ENCODE data around the gene DLX4.

Gene DLX4

DNA sequence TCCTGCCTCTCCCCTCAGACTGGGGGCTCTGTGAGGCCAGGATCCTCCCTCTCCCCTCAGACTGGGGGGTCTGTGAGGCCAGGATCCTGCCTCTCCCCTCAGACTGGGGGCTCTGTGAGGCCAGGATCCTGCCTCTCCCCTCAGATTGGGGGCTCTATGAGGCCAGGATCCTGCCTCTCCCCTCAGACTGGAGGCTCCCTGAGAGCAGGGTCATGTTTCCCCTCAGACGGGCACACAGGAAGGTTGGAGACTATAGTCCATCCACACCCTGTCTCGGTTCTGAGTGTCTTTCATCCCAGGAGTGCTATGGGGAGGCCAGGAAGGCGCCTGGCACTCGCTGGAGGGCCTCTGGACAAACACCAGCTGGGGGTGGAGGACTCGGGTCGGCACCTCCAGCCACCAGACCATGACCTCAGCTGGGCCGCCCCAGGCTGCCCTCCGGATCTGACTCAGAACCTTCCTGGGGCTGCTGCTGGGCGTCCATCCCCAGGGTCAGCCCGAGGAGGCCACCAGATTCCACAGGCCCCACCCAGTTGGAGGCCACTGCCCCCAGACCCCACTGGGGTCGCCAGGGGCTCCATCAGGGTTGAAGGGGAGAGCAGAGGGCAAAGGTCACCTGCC is 21.9 kb upstream of the DLX4 start:
- DNase-seq, result no peak

DNA sequence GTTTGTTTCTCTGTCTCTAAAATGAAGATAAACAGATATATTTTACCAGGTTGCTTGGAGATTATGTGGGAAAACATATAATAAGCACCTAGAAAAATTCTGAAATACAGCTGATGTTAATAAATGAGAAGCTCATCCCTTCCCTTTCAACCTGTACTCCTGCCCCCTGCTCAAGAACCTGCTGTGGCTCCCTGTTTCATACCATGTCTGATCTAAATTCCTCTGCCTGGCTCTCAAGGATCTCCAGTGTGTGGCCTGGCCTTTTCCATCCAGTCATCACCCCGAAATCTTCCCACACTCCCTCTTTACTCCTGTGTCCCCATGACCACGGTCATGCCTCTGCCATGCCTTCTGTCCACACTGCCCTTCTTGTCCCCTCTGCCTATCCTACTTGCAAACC is 19.4 kb upstream of the DLX4 start:
- no peak for DNase-seq

DNA sequence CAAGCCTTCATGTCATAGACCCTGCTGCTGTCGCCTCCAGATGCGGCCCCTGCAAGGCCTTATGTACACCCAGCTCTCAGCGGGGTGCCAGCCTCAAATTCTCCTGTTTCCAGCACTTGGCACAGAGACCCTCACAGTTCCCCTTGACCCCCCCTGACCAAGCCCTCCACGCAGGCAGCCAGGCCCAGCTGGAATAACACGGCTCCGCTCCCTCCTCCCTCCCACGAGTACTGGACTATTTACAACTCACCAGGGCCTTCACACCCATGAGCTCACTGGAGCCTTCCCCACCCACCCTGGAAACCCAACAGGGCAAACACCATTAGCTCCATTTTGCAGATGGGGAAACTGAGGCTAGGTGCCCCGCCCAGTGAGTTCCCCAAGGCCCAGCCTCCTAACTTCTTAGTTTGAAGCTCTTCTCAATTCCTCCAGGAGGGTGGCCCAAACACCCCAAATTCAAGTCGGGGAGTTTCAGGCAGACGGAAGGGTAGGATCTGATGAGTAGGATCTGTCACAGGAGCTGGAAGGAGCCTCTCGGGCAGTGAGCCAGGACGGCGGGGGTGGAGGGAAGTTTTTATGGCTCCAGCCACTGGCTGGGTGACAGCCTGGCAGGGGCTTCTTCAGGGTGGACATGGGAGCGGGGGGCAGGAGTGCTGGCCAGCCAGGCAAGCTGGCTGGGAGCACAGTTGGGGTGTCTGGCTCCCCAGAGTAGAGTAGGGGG is 17.5 kb upstream of the DLX4 start:
- no peak for DNase-seq

GRCh38 chr17:49952209-49952911 is 16.6 kb upstream of the DLX4 start:
- DNase-seq, result peak; percentile 18

- no peak for DNase-seq
Measured at GRCh38 chr17:49952912-49953497, 16.0 kb upstream of the DLX4 start.

- DNase-seq, result no peak
Measured at GRCh38 chr17:49955157-49955556, 13.8 kb upstream of the DLX4 start.

DNA sequence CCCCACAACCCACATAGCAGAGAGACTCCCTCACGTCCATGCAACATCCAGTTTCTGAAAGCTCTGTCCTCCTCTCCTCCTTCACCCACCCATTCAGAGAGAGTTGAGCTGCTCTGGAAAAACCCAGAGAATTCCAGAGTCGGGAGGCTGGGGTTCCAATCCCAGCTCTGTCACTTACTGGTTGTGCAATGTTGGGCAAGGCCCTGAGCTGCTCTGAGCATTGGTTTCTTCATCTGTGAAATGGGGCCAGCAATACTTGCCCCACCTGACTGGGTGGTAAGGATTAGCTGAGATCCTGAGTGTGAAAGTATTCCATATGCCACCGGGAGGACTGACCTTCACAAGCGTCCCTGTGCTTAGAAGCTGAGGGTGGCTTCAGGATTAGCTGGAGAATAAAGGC is 12.2 kb upstream of the DLX4 start:
- DNase-seq, result no peak

DNA sequence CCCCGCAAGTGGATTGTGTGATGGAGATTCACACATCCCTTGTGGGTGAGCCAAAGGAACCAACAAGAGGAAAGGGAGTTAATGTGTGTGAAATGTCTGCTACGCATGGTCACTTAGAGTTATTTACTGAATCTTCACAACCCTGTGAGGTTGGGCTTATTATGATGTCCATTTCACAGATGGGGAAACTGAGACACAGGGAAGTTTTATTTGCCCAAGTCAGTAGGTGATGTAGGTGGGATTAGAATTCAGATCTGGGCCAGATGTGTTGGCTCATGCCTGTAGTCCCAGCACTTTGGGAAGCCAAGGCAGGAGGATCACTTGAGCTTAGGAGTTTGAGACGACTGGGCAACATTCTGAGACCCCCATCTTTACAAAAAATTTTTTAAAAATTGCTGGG is 11.6 kb upstream of the DLX4 start:
- DNase-seq, result no peak

DNA sequence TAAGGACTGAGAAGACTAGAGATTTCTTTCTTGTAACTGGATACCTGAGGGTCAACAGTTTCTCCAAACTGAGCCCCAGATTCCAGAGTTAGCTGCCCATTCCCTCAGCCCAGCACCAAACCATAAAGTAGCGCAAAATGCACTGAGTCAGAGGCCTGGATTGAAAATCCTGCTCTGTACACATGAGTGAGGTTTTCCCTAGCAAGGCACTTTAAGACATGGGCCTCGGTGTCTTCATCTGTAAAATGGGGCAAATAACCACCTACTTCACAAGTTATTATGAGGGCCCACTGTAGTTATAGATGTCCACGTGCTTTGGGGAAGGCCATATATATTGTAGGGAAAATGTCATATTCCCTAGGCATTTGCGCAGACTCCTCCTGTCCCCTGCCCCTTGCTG is 10.3 kb upstream of the DLX4 start:
- no peak for DNase-seq

DNA sequence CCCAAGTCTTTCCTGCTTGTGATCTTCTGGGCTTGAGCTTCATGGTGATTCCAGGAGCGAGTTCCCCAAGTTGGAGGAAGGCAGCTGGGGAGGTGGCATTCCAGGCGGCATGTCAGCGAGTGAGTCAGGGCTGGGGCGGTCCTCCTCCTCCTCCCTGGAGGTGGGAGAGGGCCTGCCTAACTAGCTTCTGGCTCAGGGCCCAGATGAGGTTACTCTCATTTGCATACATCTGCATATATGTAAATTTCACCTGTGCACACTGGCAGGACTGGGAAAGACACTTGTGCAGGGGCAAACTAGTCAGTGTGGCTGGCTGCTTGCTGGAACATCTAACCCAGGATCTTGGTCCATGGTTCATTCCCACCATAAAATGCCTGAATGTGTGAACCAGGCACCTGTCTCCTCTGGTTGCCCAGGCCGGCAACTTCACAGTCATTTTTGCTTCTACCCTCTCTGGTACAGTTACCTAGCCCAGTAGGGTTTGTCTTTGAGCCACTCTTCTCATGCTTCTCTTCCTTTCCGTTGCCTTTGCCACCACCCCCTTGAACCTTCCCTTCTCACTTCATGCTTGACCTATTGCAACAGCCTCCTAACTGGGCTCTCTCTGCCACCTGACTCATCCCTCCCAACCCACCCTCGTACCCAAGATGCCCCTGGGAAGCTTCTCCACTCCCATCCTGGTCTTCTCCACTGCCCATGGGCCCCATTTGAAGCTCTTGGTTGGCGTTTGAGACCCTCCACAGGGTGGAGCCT is 9.6 kb upstream of the DLX4 start:
- DNase-seq, result no peak

- DNase-seq, result no peak
Measured at GRCh38 chr17:49962599-49963308, 6.2 kb upstream of the DLX4 start.

DNA sequence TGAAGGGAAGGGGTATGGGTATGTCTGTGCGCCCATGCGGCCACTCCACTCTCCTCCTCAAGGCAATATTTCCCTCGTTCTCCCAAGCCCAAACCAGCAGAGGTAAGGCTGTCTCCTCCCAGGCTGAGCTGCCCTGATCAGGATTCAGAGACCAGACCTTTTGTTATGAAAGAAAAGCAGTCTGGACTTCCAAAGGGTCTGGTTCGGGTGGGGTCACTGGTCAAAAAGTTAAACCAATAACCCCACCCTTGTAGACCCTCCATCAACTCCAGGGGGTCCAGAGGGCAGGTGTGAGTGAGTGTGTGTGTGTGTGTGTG is 5.7 kb upstream of the DLX4 start:
- no peak for DNase-seq

- DNase-seq, result no peak
Measured at GRCh38 chr17:49963626-49964302, 5.2 kb upstream of the DLX4 start.

DNA sequence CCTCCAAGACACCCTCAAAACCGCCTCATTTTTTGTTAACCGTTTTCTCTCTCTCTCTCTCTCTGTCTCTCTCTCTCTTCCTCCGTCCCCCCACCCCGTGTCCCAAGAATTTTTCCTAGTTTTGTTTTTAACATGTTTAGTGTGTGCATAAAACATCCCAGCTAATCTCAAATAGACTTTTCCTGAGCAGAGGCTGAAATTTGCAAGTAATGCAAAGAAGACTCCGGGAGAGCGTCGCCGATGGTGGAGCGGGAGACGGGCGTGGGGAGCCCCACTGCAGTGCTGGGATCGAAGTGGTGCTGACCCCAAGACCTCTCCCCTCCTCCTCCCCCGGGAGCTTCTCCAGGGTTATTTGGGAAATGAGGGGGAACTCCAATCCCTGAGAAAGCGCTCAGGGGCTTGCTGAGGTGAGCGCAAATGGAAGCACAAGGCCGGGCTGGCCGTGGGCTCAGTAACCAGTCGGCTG is 4.7 kb upstream of the DLX4 start:
- no peak for DNase-seq

- no peak for DNase-seq
Measured at GRCh38 chr17:49964769-49965523, 4.0 kb upstream of the DLX4 start.

DNA sequence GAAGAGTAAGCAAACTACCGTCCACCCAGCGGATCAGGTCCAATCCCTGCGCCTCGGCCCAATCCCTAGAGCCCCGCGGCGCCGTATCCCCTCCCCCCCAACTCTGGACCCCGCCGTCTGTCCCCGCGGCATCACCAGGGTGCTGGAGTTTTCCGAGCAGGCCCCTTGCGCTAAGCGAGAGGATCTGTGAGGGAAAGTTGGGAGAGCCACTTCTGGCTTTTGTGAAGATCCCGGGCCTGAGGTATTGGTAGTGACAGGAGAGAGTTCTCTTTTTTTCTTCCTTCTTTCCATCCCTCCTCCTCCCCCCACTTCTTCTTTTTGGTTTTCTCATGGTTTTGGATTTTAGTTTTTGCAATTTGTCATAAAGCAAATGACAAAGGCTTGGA is 3.5 kb upstream of the DLX4 start:
- no peak for DNase-seq

GRCh38 chr17:49966767-49967166 is 2.2 kb upstream of the DLX4 start:
- DNase-seq, result no peak

DNA sequence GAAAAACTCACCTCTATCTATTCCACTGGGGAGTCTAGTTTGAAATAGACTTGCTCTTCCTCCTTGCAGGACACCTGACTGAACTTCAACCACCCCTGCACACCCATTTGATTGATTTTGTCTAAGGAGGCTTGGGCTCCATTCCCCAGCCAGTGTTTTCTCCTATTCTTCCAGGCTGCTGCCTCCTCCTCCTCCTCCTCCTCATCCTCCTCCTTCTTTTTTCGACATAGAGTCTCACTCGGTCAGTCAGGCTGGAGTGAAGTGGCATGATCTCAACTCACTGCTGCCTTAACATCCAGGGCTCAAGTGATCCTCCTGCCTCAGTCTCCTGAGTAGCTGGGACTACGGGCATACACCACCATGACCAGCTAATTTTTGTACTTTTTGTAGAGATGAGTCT is 1.8 kb upstream of the DLX4 start:
- no peak for DNase-seq

DNA sequence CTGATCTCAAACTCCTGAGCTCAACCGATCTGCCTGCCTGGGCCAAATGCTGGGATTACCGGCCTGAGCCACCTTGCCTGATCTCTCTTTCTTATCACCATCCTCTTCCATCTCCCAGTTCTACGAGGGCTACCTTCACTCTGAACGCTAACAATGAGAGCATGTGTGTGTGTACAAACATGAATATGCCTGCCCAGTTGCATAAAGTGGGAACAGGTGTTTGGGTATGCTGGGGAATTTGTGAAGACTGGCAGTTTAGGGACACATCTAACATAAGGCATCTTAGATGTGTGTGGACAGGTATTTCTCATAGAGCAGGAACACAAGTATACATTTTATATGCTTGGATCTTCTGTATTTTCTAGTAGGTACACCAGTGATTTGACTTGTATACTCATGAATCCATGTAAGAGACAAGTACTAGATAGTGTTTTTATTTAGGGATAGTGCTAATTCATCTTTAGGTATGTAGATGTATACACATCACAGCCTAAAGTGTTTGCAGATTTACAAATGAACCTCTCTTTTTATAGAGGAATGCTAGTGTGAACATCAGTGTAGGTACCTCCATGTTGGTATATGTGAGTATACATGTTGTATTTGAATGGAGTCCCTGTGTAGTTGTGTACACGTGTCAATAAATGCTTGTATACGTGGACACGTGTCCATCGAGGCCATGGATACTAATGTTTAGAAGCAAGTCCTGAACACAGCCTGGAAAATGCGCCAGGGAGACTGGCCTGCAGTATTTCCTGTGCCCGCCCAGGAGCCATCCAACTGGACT is 1.2 kb upstream of the DLX4 start:
- DNase-seq, result no peak

- peak; percentile 27 for DNase-seq
Measured at GRCh38 chr17:49968405-49969133, 421 bp upstream of the DLX4 start.
